Gastroesophageal sphincter (tissue), 4 donors: ENCODE results near the gene SH3GL3. TPM values are rescaled to one million over a fixed set of nuclear protein-coding genes. Genes with fewer than 3 reads are reported as not detected.
A peak's percentile ranks its signal among the peaks of the same experiment; 100 is the strongest.

Experiments used
- ATAC-seq: fragments of 150-250 bp; one replicate; pipeline ENCODE4 v1.9.1; 2016; ENCODE audit warnings: mild to moderate bottlenecking, moderate library complexity
- H3K27ac ChIP-seq, 4 donors: fragments of 200-600 bp; sonication (generic) in 3 of 4; 1 replicate in 3 of 4; 2 replicates in 1 of 4; pipeline ENCODE4 v1.5.1; 2016 to 2019
- H3K27me3 ChIP-seq: fragments of 200-600 bp; sonication (generic); one replicate; pipeline ENCODE4 v1.5.1; 2019
- H3K36me3 ChIP-seq, 2 donors: fragments of 200-600 bp; sonication (generic); one replicate each; pipeline ENCODE4 v1.5.1; 2019; ENCODE audit warnings: control low read depth in 1 of 2
- H3K4me1 ChIP-seq, 3 donors: fragments of 200-600 bp; sonication (generic); 1 replicate in 2 of 3; 2 replicates in 1 of 3; pipeline ENCODE4 v1.5.1; 2016 to 2019; ENCODE audit warnings: control low read depth in 2 of 3
- H3K4me3 ChIP-seq, 2 donors: fragments of 200-600 bp; sonication (generic); one replicate each; pipeline ENCODE4 v1.5.1; 2019; ENCODE audit warnings: mild to moderate bottlenecking in 1 of 2, moderate library complexity in 1 of 2
- H3K9me3 ChIP-seq, 3 donors: fragments of 200-600 bp; sonication (generic); one replicate each; pipeline ENCODE4 v1.5.1; 2017 to 2019; ENCODE audit warnings: control low read depth in 2 of 3
- CTCF ChIP-seq, 4 experiments: fragments of 200-600 bp in 2 of 4; fragments of 450-650 bp in 2 of 4; sonication (generic) in 1 of 4; IDR thresholded peaks; one replicate each; pipeline ENCODE4 v1.5.1; 2017 to 2019; ENCODE audit warnings: antibody characterized with exemption in 4 of 4, mild to moderate bottlenecking in 2 of 4, moderate library complexity in 2 of 4
- EP300 ChIP-seq: sonication (generic); formaldehyde crosslinking; IDR thresholded peaks from one replicate; pipeline ENCODE4 v1.6.1; 2017; ENCODE audit warnings: antibody characterized with exemption, mild to moderate bottlenecking
- POLR2A ChIP-seq, 2 donors: fragments of 450-650 bp; IDR thresholded peaks; one replicate each; pipeline ENCODE4 v1.6.1; 2017; ENCODE audit warnings: antibody characterized with exemption in 2 of 2, mild to moderate bottlenecking in 2 of 2, moderate library complexity in 1 of 2
- POLR2AphosphoS5 ChIP-seq: sonication (generic); formaldehyde crosslinking; IDR thresholded peaks from one replicate; pipeline ENCODE4 v1.6.1; 2017; ENCODE audit warnings: antibody characterized with exemption
- WGBS, 2 donors: methylation state at CpG; one replicate each; pipeline ENCODE4 v1.1.5; 2018; ENCODE audit warnings: low coverage in 1 of 2; 5-methylcytosine and 5-hydroxymethylcytosine counted together
- total RNA-seq, 4 donors: library from RNA; depleted of rRNA; stranded (reverse); fragments of >200 nt; gene quantifications; one replicate each; pipeline ENCODE4 v1.1.0, GENCODE V29; 2016

Gene SH3GL3
- total RNA-seq, 4 donors from 2014 or later, result 0.31 to 0.94 TPM; not detected in 2

GRCh38 chr15:83444936-83445335 lies 2.2 kb upstream of the SH3GL3 start:
- no peaks in the 10 kb centered on the region for H3K9me3 ChIP-seq
- H3K4me1 ChIP-seq, result peaks cover 0 to 18% (median 7%) of the 10 kb centered on the region in 3 donors
- no peak overlapping the region for H3K27ac ChIP-seq
- no peaks in the 10 kb centered on the region for H3K36me3 ChIP-seq
- H3K4me3 ChIP-seq, result no peak overlapping the region
- peaks cover 49% of the 10 kb centered on the region for H3K27me3 ChIP-seq
- TF ChIP-seq CTCF (IDR thresholded peaks at IDR 0.05), result no peak
- no peak for TF ChIP-seq POLR2AphosphoS5
- TF ChIP-seq POLR2A (IDR thresholded peaks at IDR 0.05), result no peak
- no peak for TF ChIP-seq EP300
- no peak for ATAC-seq

GRCh38 chr15:83445643-83446042 lies 1.5 kb upstream of the SH3GL3 start:
- no peaks in the 10 kb centered on the region for H3K36me3 ChIP-seq
- no peak overlapping the region for H3K4me3 ChIP-seq
- H3K9me3 ChIP-seq, result no peaks in the 10 kb centered on the region
- H3K27me3 ChIP-seq, result peaks cover 49% of the 10 kb centered on the region
- H3K4me1 ChIP-seq, result peaks cover 0 to 18% (median 7%) of the 10 kb centered on the region in 3 donors
- no peak overlapping the region for H3K27ac ChIP-seq
- ATAC-seq, result no peak
- TF ChIP-seq EP300, result no peak
- TF ChIP-seq CTCF (IDR thresholded peaks at IDR 0.05), result no peak
- TF ChIP-seq POLR2A (IDR thresholded peaks at IDR 0.05), result no peak
- TF ChIP-seq POLR2AphosphoS5, result no peak
- 32 to 57% methylated on average over 5 of the region's 5 CpGs for WGBS, 2 donors

- Histone ChIP-seq H3K4me3 (peak overlapping the region in 1 of 2 donors; percentile 62), H3K9me3 (no peaks in the 10 kb centered on the region), H3K27me3 (peaks cover 46% of the 10 kb centered on the region), H3K36me3 (no peaks in the 10 kb centered on the region), H3K4me1 (peaks cover 0 to 18% (median 7%) of the 10 kb centered on the region in 3 donors), H3K27ac (no peak overlapping the region)
- no peak for TF ChIP-seq POLR2A (IDR thresholded peaks at IDR 0.05)
- TF ChIP-seq POLR2AphosphoS5, result no peak
- no peak for TF ChIP-seq CTCF (IDR thresholded peaks at IDR 0.05)
- TF ChIP-seq EP300, result no peak
- 62 to 100% methylated on average over 1 to 5 of the region's 14 CpGs for WGBS, 2 donors
- ATAC-seq, result no peak
Observed at GRCh38 chr15:83446417-83446816, 724 bp upstream of the SH3GL3 start.

- no peak overlapping the region for H3K4me3 ChIP-seq
- no peak for ATAC-seq
- peaks cover 36% of the 10 kb centered on the region for H3K27me3 ChIP-seq
- no peaks in the 10 kb centered on the region for H3K36me3 ChIP-seq
- WGBS, 2 donors, result 46 to 56% methylated on average over 2 to 3 of the region's 3 CpGs
- peaks cover 0 to 18% (median 7%) of the 10 kb centered on the region in 3 donors for H3K4me1 ChIP-seq
- H3K9me3 ChIP-seq, result no peaks in the 10 kb centered on the region
- H3K27ac ChIP-seq, result no peak overlapping the region
- TF ChIP-seq CTCF (IDR thresholded peaks at IDR 0.05) (no peak), POLR2AphosphoS5 (no peak), EP300 (no peak), POLR2A (IDR thresholded peaks at IDR 0.05) (no peak)
Observed at GRCh38 chr15:83449250-83449671, 2.1 kb downstream of the SH3GL3 start.

- Histone ChIP-seq H3K36me3 (no peaks in the 10 kb centered on the region), H3K27ac (no peak overlapping the region), H3K4me1 (peaks cover 0 to 18% (median 7%) of the 10 kb centered on the region in 3 donors), H3K4me3 (no peak overlapping the region), H3K27me3 (peaks cover 34% of the 10 kb centered on the region), H3K9me3 (no peaks in the 10 kb centered on the region)
- WGBS, 2 donors, result 82 to 85% methylated on average over 3 of the region's 3 CpGs
- no peak for ATAC-seq
- TF ChIP-seq POLR2AphosphoS5, result no peak
- TF ChIP-seq POLR2A (IDR thresholded peaks at IDR 0.05), result no peak
- TF ChIP-seq CTCF (IDR thresholded peaks at IDR 0.05), result no peak
- no peak for TF ChIP-seq EP300
Observed at GRCh38 chr15:83449937-83450506, 2.9 kb downstream of the SH3GL3 start.
